Upper lobe of left lung (tissue), 4 donors: ENCODE measurements around the gene WASF3.

Source experiments
- CTCF ChIP-seq, 6 experiments: fragments of 450-650 bp in 4 of 6; fragments of 200-600 bp in 2 of 6; sonication (generic) in 2 of 6; IDR thresholded peaks; one replicate each; pipeline ENCODE4 v1.5.1; 2016 to 2019; ENCODE audit warnings: antibody characterized with exemption in 6 of 6
- EP300 ChIP-seq, 4 donors: sonication (generic); formaldehyde crosslinking; IDR thresholded peaks; one replicate each; pipeline ENCODE4 v1.5.1; 2017; ENCODE audit warnings: antibody characterized with exemption in 4 of 4, control low read depth in 2 of 4

DNA sequence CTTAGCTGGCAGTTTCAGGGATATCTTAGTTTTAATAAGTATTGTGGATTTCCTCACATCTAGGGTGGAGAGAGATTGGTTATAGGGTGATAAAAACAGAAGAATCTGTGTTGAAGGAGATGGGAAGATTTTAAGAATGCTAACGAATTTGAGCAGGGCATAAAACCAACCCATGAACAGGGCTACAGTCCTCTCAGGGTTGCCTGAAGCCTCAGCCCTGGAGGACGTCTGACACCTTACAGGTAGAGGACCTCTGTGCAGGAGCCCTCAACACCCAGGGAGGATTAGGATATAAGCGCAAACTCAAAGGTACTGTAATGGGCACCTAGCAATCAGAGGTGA lies 461 bp upstream of the WASF3 start:
- no peak for TF ChIP-seq CTCF (IDR thresholded peaks at IDR 0.05)
- no peak for TF ChIP-seq EP300 (IDR thresholded peaks at IDR 0.05)
